ENCODE measurements around the gene TLDC2.

Gene TLDC2

GRCh38 chr20:36850759-36851158 is 25.2 kb upstream of the TLDC2 start:
- no peak for DNase-seq

DNA sequence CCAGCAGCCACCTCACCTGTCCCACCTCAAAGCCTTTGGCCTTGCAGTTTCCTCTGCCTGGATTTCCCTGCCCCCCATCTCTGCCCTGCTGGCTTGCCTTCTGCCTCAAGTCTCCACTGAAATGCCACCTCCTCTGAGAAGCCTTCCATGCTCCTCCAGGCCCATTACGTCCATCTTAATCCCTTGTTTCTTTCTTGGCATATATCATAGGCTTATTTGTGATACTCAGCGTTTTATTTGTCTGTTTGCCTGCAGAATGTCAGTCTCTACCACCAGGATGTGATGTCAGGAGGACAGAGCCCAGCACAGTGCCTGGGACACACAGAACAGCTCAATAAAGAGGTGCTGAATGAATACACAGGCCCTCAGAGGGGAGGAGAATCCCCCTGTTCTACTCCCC is 24.4 kb upstream of the TLDC2 start:
- DNase-seq, result no peak

GRCh38 chr20:36852187-36852586 is 23.8 kb upstream of the TLDC2 start:
- DNase-seq, result no peak

- DNase-seq, result no peak
Observed at GRCh38 chr20:36854348-36855240, 21.3 kb upstream of the TLDC2 start.

DNA sequence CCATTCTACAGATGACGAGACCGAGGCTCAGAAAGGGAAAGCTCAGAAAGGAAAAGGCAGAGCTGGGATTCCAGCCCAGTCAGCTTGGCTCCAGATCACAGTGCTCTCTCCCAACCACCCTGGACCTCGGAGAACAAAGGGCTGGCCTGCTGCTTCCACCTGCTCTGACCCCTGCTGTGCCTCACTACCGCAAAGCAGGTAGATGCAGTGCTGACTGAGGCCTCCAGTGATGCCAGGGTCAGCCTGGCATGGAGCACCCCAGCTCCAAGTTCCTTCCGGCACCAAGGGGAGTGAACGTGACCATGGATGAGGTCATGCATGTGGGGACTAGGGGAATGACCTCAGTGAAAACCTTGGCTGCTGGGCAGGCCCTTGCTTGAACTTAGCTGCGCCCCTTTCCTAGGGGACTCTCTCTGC is 20.7 kb upstream of the TLDC2 start:
- no peak for DNase-seq

GRCh38 chr20:36856195-36856594 is 19.7 kb upstream of the TLDC2 start:
- no peak for DNase-seq

DNA sequence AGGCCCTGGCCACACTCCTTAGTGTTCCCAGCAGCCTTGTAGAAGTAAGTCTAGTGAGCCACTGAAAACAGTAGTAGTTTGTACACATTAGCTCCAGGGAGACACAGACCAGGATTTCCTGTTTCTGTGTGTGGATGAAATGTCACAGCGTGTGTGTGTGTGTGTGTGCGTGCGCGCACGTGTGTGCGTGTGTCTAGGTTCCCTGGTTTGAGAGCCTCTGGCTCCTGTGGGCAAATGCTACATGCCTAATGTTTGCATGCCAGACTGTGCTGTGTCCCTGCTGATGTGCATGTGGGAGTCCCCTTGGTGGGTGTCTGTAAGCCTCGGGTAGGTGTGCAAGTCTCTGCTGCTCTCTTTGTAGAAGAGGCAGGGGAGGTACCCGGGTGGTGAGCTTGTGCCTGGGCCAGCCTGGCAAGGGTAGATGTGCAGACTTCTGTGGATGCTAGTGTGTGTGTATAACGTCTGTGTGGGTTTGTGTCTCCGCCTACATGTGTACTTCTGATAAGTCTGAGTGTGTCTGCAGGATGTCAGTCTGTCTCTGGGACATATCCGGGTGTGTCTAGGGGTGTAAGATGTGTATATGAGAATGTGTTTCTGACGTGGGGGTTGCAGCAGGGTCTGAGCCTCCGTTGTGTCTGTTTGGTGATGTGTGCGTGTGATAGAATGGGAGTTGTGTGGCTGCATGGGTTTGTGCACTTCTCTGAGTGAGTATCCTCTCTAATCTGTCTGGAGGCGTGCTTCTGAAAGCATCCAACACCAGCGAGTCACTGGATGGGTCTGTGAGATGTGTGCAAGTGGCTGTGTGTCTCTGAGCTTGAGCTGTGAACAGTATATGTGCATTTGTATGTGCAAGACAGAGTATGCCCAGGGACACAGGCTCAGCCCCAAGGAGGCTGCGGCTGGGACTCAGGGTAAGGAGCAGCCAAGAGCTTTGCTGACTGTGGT is 19.0 kb upstream of the TLDC2 start:
- DNase-seq, result no peak

DNA sequence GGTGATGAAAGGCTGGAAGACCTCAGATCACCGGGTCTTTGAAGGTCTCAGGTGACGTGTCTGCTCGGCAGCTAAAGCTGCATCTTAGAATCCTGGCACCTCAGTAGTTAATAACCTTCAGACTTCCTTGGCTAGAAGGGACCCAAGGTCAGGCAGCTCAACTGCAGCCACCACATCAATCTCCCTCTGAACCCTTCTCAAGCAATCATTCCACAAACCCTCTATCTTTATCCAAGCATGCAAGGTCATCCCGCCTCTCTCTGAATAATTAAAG is 16.7 kb upstream of the TLDC2 start:
- DNase-seq, result no peak

- DNase-seq, result no peak
Observed at GRCh38 chr20:36859700-36860330, 16.1 kb upstream of the TLDC2 start.

GRCh38 chr20:36860339-36860738 is 15.6 kb upstream of the TLDC2 start:
- no peak for DNase-seq

DNA sequence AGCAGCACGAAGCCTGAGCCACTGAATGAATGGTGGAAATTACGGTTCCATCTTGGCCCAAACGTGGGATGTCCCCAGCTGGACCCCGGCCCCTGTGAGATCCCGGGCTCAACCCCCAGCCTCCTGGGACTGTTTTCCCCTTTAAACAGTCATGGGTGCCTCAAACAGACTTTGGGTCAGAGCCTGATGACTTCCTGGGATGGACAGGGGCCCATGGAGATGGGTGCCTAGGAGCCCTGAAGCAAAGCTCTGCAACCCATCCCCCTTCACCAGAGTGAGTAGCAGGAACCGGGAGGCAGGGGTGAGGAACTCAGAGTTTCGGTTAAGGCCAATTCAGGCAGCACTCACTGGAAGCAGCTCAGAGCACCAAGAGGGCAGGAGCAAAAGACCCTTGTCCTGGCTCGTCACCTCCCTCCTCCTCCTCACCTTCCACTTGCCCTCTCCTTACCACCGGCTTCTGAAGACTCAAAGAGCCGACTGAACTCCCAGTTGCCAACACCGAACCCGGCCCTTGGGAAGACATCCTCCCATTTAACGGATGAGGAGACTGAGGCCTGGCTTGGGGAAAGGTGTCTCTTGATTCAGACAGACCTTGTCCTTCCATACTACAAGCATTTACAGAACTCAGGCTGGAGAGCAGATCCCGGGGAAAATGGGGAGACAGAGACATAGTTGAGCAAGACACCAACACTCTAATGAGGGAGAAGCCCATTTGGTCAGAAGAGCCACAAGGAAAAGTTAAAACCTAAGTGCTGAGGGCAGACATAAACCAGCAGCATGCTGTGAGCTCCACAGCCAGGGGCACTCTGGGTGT is 14.9 kb upstream of the TLDC2 start:
- DNase-seq, result no peak

- DNase-seq, result no peak
Observed at GRCh38 chr20:36861625-36861874, 14.4 kb upstream of the TLDC2 start.

- peak; percentile 33 for DNase-seq
Observed at GRCh38 chr20:36861875-36862801, 13.8 kb upstream of the TLDC2 start.

- DNase-seq, result no peak
Observed at GRCh38 chr20:36862857-36863668, 12.9 kb upstream of the TLDC2 start.

DNA sequence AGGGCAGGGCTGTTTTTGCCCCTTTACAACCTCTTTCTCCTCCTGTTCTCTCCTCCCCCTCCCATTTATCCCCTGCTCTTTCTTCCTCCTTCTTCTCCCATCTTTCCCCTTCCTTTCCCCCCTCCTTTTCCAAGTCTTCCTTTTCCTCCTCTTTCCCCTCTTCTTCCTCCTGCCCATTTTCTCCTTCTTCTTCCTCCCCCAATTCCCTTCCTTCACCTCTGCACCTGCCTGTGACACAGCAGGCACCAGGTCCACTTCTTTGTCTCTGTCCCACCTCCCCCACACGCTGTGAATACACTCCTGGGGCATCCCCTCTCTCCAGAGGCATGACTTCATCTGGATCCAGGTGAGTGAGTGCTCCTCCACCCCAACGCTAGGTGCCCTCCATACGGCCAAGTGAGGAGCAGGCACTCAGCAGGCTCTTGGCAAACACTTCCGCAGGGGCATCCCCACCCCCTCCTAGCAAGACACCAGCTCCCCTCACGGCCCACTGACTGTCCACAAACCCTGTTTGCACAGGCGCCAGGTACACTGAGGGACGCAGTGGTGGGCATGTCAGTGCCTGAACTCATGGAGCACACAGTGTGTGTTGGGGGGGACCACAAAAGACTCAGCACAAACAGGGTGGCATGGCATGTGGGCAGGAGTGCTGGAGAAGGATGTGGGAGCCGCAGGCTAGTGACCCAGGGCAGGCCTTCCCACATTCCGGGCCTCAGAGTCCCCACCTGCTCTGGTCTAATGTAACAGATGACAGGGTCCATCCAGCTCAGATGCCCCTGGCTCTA is 10.7 kb upstream of the TLDC2 start:
- DNase-seq, result peak; percentile 68

DNA sequence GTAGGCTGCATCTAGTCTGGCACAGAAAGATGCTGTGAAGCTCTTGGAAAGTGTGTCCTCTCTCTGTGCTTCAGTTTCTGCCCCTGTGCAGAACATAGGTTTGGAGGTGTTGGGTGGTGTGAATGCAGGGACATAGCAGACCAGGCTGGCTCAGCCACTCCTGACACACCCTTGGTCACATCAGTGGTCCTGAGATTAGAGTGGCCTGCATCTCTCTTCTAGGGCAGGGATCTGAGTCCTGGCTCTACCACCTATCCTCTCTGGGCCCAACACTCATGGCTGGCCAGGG is 10.1 kb upstream of the TLDC2 start:
- DNase-seq, result no peak

DNA sequence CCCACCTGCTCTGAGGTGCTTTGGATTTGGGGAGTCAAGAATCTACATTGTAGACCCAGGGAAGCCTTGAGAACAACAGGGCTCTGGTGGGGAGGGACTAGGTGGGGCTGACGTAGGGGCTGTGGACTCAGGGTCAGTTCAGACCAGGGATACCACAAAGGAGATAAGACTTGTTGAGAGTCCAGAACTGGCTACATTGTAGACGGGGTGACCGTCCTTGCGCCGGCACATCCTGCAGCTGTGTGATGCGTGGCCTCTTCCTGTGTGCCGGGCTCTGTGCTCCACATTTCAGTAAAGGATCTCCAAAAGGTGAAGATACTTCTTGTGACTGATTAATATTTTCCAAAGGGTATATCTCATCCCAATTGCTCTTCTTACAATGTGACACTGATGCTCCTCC is 9.8 kb upstream of the TLDC2 start:
- no peak for DNase-seq

- DNase-seq, result no peak
Observed at GRCh38 chr20:36866681-36867495, 9.1 kb upstream of the TLDC2 start.

All from DMS79 treated with DMSO at 0.1 percent for 48 hours (cell line).